22Rv1 (cell line): ENCODE results near the gene ELOVL6.
A peak's percentile ranks its signal among the peaks of the same experiment; 100 is the strongest.

ENCODE experiments used
- H3K27ac ChIP-seq: fragments of 450-650 bp; 2 replicates; pipeline ENCODE4 v1.5.1; 2017
- CTCF ChIP-seq: fragments of 450-650 bp; IDR thresholded peaks from 2 replicates; pipeline ENCODE4 v1.5.1; 2017; ENCODE audit warnings: mild to moderate bottlenecking
- ZFX ChIP-seq: fragments of 450-650 bp; IDR thresholded peaks from 2 replicates; pipeline ENCODE4 v1.6.1; 2017; ENCODE audit warnings: antibody characterized with exemption, borderline replicate concordance

The ELOVL6 gene

GRCh38 chr4:110002326-110002725 is 196.1 kb downstream of the ELOVL6 start:
- no peak for TF ChIP-seq ZFX
- no peak overlapping the region for H3K27ac ChIP-seq

- no peak for TF ChIP-seq CTCF
- TF ChIP-seq ZFX, result no peak
- H3K27ac ChIP-seq, result no peak overlapping the region
These were observed 198.9 kb downstream of the ELOVL6 start for GRCh38 chr4:109999585-109999912.

GRCh38 chr4:109998867-109999584 is 199.4 kb downstream of the ELOVL6 start:
- TF ChIP-seq CTCF, result peak; percentile 82
- no peak for TF ChIP-seq ZFX
- H3K27ac ChIP-seq, result no peak overlapping the region

- no peak overlapping the region for H3K27ac ChIP-seq
- TF ChIP-seq ZFX, result no peak
- TF ChIP-seq CTCF, result no peak
These were observed 201.9 kb downstream of the ELOVL6 start for GRCh38 chr4:109996526-109996925.
